ENCODE results near the gene ATOH7.
A peak's percentile ranks its signal among the peaks of the same experiment; 100 is the strongest.
"Not testable (repeated sequence)": the region's sequence is repeated elsewhere in the genome, so short reads cannot be mapped to it uniquely, and the experiment has no call there.

The ATOH7 gene

GRCh38 chr10:68238371-68238770, 6.5 kb upstream of the ATOH7 start:
- FAIRE-seq (no peak), DNase-seq (ENCODE audit: insufficient read length, low spot score) (no peak)

DNA sequence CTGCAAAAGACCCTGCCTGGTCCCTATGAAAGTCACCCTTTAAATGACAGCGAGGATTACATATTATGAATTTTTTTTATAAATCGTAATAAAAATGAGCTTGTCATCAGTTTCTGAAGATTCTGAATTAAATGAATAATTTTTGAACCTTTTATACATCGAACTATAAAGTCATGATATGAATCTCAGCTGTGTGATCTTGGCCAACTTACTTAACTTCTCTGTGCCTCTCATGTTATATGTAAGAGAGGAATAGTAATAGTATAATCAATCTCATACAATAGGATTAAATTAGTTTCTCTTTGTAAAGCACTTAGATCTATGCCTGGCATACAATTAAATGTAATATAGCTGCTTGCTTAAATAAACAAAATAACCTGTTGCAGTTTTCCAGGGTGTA, 5.3 kb upstream of the ATOH7 start:
- DNase-seq (ENCODE audit: insufficient read length, low spot score) (no peak), FAIRE-seq (no peak)

GRCh38 chr10:68235581-68235980, 3.7 kb upstream of the ATOH7 start:
- FAIRE-seq = no peak

GRCh38 chr10:68235111-68235510, 3.2 kb upstream of the ATOH7 start:
- no peak for FAIRE-seq

More at GRCh38 chr10:68235581-68235980, 3.7 kb upstream of the ATOH7 start:
- no peak for DNase-seq (ENCODE audit: insufficient read length, low spot score)

GRCh38 chr10:68233046-68233445, 1.1 kb upstream of the ATOH7 start:
- DNase-seq (ENCODE audit: insufficient read length, low spot score) = no peak
- FAIRE-seq = no peak

More at GRCh38 chr10:68235111-68235510, 3.2 kb upstream of the ATOH7 start:
- DNase-seq (ENCODE audit: insufficient read length, low spot score) = no peak

GRCh38 chr10:68231106-68231816, 652 bp downstream of the ATOH7 start:
- DNase-seq (ENCODE audit: insufficient read length, low spot score) (peak; percentile 83), FAIRE-seq (peak; percentile 8)

DNA sequence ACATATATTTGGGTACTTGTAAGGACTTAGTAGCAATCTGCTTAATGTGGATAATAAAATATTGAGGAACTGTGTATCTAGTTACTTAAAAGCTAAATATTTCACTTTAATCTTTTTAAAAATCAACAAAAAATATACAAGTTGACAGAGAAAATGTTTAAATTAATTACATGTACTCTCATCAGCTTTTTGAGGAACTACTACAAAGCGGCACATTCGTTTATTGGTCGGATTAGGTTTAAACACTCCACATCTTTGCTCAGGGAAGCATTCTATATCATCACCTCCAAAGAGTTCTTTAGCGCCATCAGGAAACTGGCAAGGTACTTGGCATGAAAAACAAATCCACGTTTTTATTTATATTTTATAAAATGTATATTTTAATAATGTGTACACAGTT, 1.6 kb downstream of the ATOH7 start:
- FAIRE-seq (no peak), DNase-seq (ENCODE audit: insufficient read length, low spot score) (no peak)

GRCh38 chr10:68224810-68225209, 7.1 kb downstream of the ATOH7 start:
- no peak for FAIRE-seq

DNA sequence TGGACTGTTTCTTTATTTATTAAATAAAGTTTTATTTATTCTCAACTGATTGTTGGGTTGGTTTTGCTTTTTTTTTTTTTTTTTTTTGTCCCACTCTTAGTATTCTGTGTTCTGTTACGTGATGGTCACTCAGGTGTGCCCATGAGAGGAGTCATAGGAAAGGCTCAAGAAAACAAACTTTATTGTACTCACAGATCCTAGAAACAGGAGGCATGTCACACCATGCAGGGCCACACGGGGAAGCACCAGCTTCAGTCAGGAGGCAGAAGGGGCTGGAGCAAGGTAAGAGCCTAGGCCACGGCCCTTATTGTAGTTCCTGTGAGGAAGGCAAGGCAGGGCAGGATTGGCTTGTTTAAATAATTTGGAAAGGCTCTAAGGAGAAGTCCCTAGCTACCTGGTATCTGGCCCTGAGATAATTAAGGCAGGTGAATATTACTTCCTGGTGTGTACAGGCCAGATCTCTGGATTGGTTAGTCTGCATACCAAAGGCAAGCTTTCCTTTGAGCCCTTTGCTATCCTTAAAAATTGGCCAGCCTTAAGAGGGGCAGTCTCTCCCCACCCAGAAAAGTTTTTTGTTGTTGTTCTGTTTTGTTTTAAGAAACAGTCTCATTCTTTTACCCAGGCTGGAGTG, 8.3 kb downstream of the ATOH7 start:
- FAIRE-seq (no peak), DNase-seq (ENCODE audit: insufficient read length, low spot score) (no peak)

More at GRCh38 chr10:68224810-68225209, 7.1 kb downstream of the ATOH7 start:
- no peak for DNase-seq (ENCODE audit: insufficient read length, low spot score)

DNA sequence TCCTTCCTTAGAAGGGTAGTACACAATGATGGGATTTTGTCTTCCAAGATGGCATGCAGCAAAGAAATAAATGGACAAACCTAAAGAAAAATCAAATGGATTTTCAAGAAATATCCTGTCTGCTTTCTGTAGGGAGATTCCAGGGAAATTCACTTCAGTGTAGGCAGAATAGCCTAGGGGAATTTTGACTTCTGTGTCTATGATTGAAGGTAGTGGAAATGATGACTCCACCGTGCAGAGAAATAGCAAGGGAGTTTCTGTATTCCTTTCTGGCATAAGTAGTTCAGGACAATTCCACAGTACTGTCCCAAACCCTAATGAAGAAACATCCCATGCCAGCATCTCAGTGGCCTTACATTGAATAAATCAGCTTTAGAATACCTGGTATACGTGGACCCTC, 9.5 kb downstream of the ATOH7 start:
- DNase-seq (ENCODE audit: insufficient read length, low spot score) (no peak), FAIRE-seq (no peak)

- no peak for FAIRE-seq
- DNase-seq (ENCODE audit: insufficient read length, low spot score) = no peak
These were observed 10.7 kb downstream of the ATOH7 start for GRCh38 chr10:68221196-68221595.

DNA sequence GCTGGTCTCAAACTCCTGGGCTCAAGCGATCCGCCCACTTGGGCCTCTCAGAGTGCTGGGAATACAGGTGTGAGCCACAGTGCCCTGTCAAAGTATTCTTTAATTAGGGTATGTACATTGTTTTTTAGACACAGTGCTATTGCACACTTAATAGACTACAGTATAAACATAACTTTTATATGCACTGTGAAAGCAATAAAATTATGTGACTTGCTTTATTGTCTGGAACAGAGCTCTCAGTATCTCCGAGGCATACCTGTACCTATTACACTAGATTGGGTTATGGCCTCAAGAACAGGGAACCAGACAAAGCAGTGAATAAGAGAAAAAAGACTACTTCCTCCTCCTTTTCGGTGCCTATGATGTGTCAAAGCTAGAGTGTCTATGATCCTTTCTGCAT, 13.1 kb downstream of the ATOH7 start:
- no peak for DNase-seq (ENCODE audit: insufficient read length, low spot score)
- no peak for FAIRE-seq

- DNase-seq (ENCODE audit: insufficient read length, low spot score) (no peak), FAIRE-seq (peak; percentile 61)
These were observed 19.1 kb downstream of the ATOH7 start for GRCh38 chr10:68212721-68213352.

DNA sequence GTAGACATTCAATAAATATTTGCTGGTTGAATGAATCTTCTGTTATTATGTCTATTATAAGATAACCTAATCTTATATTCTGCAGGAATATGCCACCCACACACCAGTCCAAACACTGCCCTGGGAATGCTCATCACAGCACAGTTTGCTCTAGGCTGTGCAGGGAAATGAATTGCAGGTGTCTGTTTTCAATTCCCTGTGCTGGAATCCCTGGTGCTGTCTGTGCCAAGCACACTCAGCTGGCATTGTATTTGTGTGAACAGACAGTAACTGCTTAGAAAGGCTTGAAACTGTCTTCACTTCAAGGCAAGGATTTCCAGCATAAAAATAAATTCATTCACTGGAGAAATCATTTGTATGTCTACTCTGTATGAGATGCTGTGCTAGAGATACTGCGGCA, 20.2 kb downstream of the ATOH7 start:
- FAIRE-seq (no peak), DNase-seq (ENCODE audit: insufficient read length, low spot score) (no peak)

DNA sequence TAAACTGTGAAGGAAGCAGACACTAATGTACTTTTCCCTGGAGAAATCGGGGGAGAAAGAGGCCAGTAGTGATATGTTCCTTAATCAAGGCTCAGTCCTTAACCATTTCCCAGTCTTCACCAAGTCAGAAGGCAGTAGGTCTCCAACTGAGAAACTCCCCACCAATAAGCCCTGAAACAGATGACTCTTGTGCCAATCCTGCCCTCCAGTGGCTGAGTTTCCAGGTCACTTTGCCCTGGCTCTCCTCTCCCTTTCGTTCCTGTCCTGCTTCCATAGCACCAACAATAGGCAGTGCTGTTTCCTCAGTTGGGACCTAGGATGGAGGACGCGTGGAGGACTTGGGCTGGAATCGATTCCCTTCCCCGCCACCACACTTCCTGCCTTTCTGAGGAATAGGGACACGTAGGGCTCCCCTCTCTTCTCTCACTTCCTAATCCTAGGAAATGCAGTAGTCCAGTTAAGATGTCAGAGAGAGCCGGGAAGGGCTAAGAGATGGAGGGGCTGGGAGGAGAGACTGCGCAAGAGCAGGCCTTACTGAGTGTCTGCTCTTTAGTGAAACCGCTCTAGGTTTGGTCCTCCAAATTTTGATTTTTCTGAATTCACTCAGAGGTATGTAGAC, 23.4 kb downstream of the ATOH7 start:
- peak; percentile 78 for FAIRE-seq
- DNase-seq (ENCODE audit: insufficient read length, low spot score) = peak; percentile 36

- DNase-seq (ENCODE audit: insufficient read length, low spot score) = no peak
- no peak for FAIRE-seq
These were observed 29.0 kb downstream of the ATOH7 start for GRCh38 chr10:68202960-68203353.

DNA sequence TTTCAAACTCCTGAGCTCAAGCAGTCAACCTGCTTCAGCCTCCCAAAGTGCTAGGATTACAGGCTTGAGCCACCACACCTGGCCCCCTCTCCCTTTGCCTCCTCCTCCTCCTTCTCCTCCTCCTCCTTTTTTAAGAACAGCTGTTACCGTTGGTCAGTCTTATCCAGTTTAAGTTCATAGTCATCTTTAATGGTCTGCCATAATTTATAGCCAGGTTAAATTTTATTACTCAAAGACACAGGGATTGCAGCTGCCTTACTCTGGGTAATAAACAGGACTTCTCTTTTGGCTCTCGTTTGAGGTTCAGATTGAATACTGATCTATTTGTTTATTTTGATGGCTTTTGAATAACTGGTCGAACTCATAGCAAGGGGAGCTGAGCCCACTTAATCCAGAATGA, 35.2 kb downstream of the ATOH7 start:
- no peak for FAIRE-seq

GRCh38 chr10:68195776-68196175, 36.1 kb downstream of the ATOH7 start:
- FAIRE-seq; DNase-seq (ENCODE audit: insufficient read length, low spot score): not testable (repeated sequence)

More for the DNA sequence above, 35.2 kb downstream of the ATOH7 start:
- no peak for DNase-seq (ENCODE audit: insufficient read length, low spot score)

DNA sequence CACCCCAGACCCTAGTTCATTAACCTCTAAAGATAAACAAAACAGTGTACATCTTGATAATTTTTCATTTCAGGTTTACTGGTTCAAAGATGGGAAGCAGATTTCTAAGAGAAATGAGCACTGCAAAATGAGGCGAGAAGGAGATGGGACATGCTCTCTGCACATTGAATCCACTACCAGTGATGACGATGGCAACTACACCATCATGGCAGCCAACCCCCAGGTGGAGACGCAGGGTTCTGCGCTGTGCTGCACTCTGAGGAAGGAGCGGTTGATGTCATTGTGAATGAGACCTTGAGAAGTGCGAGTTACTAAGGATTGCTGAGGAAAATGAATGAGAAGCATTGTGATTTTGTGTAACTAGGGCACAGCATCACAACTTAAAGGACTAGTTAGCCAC, 37.6 kb downstream of the ATOH7 start:
- DNase-seq (ENCODE audit: insufficient read length, low spot score) (no peak), FAIRE-seq (no peak)

DNA sequence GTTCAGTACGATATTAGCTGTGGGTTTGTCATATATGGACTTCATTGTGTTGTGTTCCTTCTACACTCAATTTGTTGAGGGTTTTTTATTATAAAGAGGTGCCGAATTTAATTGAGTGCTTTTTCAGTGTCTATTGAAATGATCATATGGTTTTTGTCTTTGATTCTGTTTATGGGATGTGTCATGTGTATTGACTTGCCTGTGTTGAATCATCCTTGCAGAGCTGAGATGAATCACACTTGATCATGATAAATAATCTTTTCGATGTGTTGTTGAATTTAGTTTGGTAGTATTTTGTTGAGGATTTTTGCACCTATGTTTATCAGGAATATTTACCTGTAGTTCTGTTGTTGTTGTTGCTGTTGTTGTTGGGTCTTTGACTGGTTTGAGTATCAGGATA, 39.8 kb downstream of the ATOH7 start:
- FAIRE-seq (no peak), DNase-seq (ENCODE audit: insufficient read length, low spot score) (no peak)

DNA sequence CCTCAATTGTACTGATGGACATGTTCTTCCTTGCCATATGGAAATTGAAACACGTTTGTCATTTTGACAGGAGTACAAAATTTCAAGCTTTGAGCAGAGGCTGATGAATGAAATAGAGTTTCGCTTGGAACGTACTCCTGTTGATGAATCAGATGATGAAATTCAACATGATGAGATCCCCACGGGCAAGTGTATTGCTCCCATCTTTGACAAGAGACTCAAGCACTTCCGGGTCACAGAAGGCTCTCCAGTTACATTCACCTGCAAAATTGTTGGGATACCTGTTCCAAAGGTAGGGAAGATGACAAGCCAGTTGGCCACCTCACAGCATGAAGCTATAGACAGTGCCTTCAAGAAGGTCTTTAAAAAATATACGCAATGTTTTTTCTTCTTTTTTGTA, 43.1 kb downstream of the ATOH7 start:
- DNase-seq (ENCODE audit: insufficient read length, low spot score) = no peak
- FAIRE-seq = no peak
